CD14-positive monocyte (primary cell): ENCODE results near the gene MBD3L4. TPM values are rescaled to one million over a fixed set of nuclear protein-coding genes. Genes with fewer than 3 reads are reported as not detected.
"Not testable (repeated sequence)": the region's sequence is repeated elsewhere in the genome, so short reads cannot be mapped to it uniquely, and the experiment has no call there.

Experiments
- DNase-seq, 3 donors: peaks; one replicate each; pipeline ENCODE4 v3.0.0-alpha.2; 2011 to 2022
- H2AFZ ChIP-seq: 2 replicates; pipeline ENCODE4 v1.6.0; 2012; ENCODE audit warnings: mild to moderate bottlenecking, low read depth, low read length, inconsistent platforms; ENCODE audit not compliant: insufficient read depth, poor library complexity, severe bottlenecking
- H3K27ac ChIP-seq, 2 donors: 1 replicate in 1 of 2; 2 replicates in 1 of 2; pipeline ENCODE4 v1.5.1; 2012 to 2013; ENCODE audit warnings: low read length in 2 of 2, control low read depth in 1 of 2, inconsistent platforms in 1 of 2, low read depth in 1 of 2, mild to moderate bottlenecking in 1 of 2
- H3K27me3 ChIP-seq, 2 donors: one replicate each; pipeline versions ENCODE4 v1.6.0 to v1.6.1; 2011 to 2013; ENCODE audit warnings: low read length in 2 of 2; ENCODE audit not compliant: control insufficient read depth in 2 of 2, insufficient read depth in 2 of 2
- H3K36me3 ChIP-seq, 2 donors: replicated peaks in 1 of 2; 1 replicate in 1 of 2; 2 replicates in 1 of 2; pipeline versions ENCODE4 v1.5.1 to v1.6.1; 2012 to 2013; ENCODE audit warnings: low read length in 2 of 2, control low read depth in 1 of 2, inconsistent platforms in 1 of 2, mild to moderate bottlenecking in 1 of 2; ENCODE audit not compliant: insufficient read depth in 2 of 2, control insufficient read depth in 1 of 2
- H3K4me1 ChIP-seq, 2 donors: 1 replicate in 1 of 2; 2 replicates in 1 of 2; pipeline versions ENCODE4 v1.5.1 to v1.6.1; 2012 to 2013; ENCODE audit warnings: low read length in 2 of 2, control low read depth in 1 of 2, inconsistent platforms in 1 of 2, mild to moderate bottlenecking in 1 of 2, moderate library complexity in 1 of 2; ENCODE audit not compliant: insufficient read depth in 2 of 2, control insufficient read depth in 1 of 2
- H3K4me2 ChIP-seq: replicated peaks from 2 replicates; pipeline ENCODE3; 2012; ENCODE audit warnings: low read length, moderate library complexity, mild to moderate bottlenecking; ENCODE audit not compliant: poor library complexity, severe bottlenecking; ENCODE audit errors: extremely low read depth
- H3K4me3 ChIP-seq, 3 experiments: fragments of 200-600 bp in 1 of 3; sonication (generic) in 1 of 3; replicated peaks in 1 of 3; 1 replicate in 2 of 3; 2 replicates in 1 of 3; pipeline ENCODE4 v1.5.1; 2011 to 2013; ENCODE audit warnings: low read length in 3 of 3, mild to moderate bottlenecking in 3 of 3, control low read depth in 2 of 3, low read depth in 2 of 3, inconsistent platforms in 1 of 3, moderate library complexity in 1 of 3
- H3K79me2 ChIP-seq: 2 replicates; pipeline ENCODE4 v1.6.0; 2012; ENCODE audit warnings: mild to moderate bottlenecking, control low read depth, inconsistent platforms, low read length, moderate library complexity; ENCODE audit not compliant: insufficient read depth
- H3K9ac ChIP-seq: 2 replicates; pipeline ENCODE4 v1.6.0; 2017; ENCODE audit warnings: low read length, mild to moderate bottlenecking; ENCODE audit not compliant: insufficient read depth, poor library complexity, severe bottlenecking
- H3K9me3 ChIP-seq, 2 donors: replicated peaks in 1 of 2; 1 replicate in 1 of 2; 2 replicates in 1 of 2; pipeline versions ENCODE4 v1.5.1 to v1.6.1; 2012 to 2013; ENCODE audit warnings: low read length in 2 of 2, control low read depth in 1 of 2; ENCODE audit not compliant: control insufficient read depth in 1 of 2, insufficient read depth in 1 of 2
- H4K20me1 ChIP-seq: 2 replicates; pipeline ENCODE4 v1.6.0; 2012; ENCODE audit warnings: mild to moderate bottlenecking, low read length, control low read depth, moderate library complexity; ENCODE audit not compliant: insufficient read depth
- H3K27ac Mint-ChIP-seq, 7 donors: one replicate each; pipeline ENCODE4 v1.8.0; 2020; ENCODE audit warnings: mild to moderate bottlenecking in 7 of 7, mixed read lengths in 7 of 7, moderate library complexity in 6 of 7, inconsistent platforms in 2 of 7
- H3K27me3 Mint-ChIP-seq, 3 donors: one replicate each; pipeline ENCODE4 v1.8.0; 2021 to 2022; ENCODE audit warnings: low read depth in 3 of 3, mild to moderate bottlenecking in 3 of 3, mixed read lengths in 3 of 3, moderate library complexity in 3 of 3, inconsistent platforms in 1 of 3
- H3K36me3 Mint-ChIP-seq, 2 donors: one replicate each; pipeline ENCODE4 v1.8.0; 2020; ENCODE audit warnings: mixed read lengths in 2 of 2, inconsistent platforms in 1 of 2, mild to moderate bottlenecking in 1 of 2
- H3K4me1 Mint-ChIP-seq: one replicate; pipeline ENCODE4 v1.8.0; 2020; ENCODE audit warnings: mild to moderate bottlenecking, mixed read lengths
- H3K4me3 Mint-ChIP-seq, 2 donors: one replicate each; pipeline ENCODE4 v1.8.0; 2020; ENCODE audit warnings: mild to moderate bottlenecking in 2 of 2, mixed read lengths in 2 of 2, moderate library complexity in 1 of 2
- H3K9me3 Mint-ChIP-seq, 7 donors: one replicate each; pipeline ENCODE4 v1.8.0; 2020 to 2022; ENCODE audit warnings: mixed read lengths in 7 of 7, mild to moderate bottlenecking in 6 of 7, moderate library complexity in 6 of 7, inconsistent platforms in 2 of 7
- WGBS: methylation state at CpG from one replicate; pipeline ENCODE4 v1.1.5; 2013; ENCODE audit warnings: missing lambda C conversion rate; ENCODE audit not compliant: insufficient coverage; 5-methylcytosine and 5-hydroxymethylcytosine counted together
- intact Hi-C, 2 donors: fragments of 100-400 bp; cut with micrococcal nuclease; formaldehyde crosslinking; loops; one replicate each; pipeline versions ENCODE4 v1.15.0 to v1.15.1; 2023
- polyA plus RNA-seq, 3 donors: library from polyadenylated mRNA; depleted of rRNA in 1 of 3; unstranded in 2 of 3; stranded (reverse) in 1 of 3; fragments of 300-500 nt in 2 of 3; fragments of >200 nt in 1 of 3; fragmentation: Illumina TruSeq in 2 of 3; gene quantifications; 1 replicate in 2 of 3; 2 replicates in 1 of 3; pipeline ENCODE4 v1.2.3, GENCODE V29; 2012 to 2021
- TF ChIP-seq, protein P1 (sequence below): fragments of 200-600 bp; IDR thresholded peaks from one replicate; pipeline ENCODE4 v1.8.0; 2022; ENCODE audit warnings: antibody characterized with exemption, mild to moderate bottlenecking

Gene MBD3L4
- polyA plus RNA-seq, 3 donors: not detected

- H3K27me3 ChIP-seq: no peaks in the 10 kb centered on the region
- H3K36me3 ChIP-seq: no peaks in the 10 kb centered on the region
- H3K4me3 ChIP-seq: no peak overlapping the region
- peaks cover 4% of the 10 kb centered on the region for H3K4me1 Mint-ChIP-seq
- intact Hi-C loops: no loop called here
- 99% methylated on average over 8 of the region's 9 CpGs for WGBS
- no peak overlapping the region for H3K4me2 ChIP-seq
- H4K20me1 ChIP-seq: no peaks in the 10 kb centered on the region
- no peak overlapping the region for H3K27ac ChIP-seq
- peaks cover 0 to 4% of the 10 kb centered on the region in 2 donors for H3K4me1 ChIP-seq
- no peaks in the 10 kb centered on the region for H3K79me2 ChIP-seq
- no peaks in the 10 kb centered on the region for H3K36me3 Mint-ChIP-seq
- peaks cover 3 to 4% (median 3%) of the 10 kb centered on the region in 3 donors for H3K27me3 Mint-ChIP-seq
- H3K9me3 ChIP-seq: no peaks in the 10 kb centered on the region
- peaks cover 0 to 6% (median 0%) of the 10 kb centered on the region in 7 donors for H3K9me3 Mint-ChIP-seq
- TF ChIP-seq, protein P1, sequence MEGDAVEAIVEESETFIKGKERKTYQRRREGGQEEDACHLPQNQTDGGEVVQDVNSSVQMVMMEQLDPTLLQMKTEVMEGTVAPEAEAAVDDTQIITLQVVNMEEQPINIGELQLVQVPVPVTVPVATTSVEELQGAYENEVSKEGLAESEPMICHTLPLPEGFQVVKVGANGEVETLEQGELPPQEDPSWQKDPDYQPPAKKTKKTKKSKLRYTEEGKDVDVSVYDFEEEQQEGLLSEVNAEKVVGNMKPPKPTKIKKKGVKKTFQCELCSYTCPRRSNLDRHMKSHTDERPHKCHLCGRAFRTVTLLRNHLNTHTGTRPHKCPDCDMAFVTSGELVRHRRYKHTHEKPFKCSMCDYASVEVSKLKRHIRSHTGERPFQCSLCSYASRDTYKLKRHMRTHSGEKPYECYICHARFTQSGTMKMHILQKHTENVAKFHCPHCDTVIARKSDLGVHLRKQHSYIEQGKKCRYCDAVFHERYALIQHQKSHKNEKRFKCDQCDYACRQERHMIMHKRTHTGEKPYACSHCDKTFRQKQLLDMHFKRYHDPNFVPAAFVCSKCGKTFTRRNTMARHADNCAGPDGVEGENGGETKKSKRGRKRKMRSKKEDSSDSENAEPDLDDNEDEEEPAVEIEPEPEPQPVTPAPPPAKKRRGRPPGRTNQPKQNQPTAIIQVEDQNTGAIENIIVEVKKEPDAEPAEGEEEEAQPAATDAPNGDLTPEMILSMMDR: no peak
- H2AFZ ChIP-seq: no peak overlapping the region
- H3K4me3 Mint-ChIP-seq: no peak overlapping the region
- DNase-seq: no peak
- H3K27ac Mint-ChIP-seq: no peak overlapping the region
- H3K9ac ChIP-seq: no peak overlapping the region
Observed at GRCh38 chr19:7063764-7064418, 23.9 kb upstream of the MBD3L4 start.

DNA sequence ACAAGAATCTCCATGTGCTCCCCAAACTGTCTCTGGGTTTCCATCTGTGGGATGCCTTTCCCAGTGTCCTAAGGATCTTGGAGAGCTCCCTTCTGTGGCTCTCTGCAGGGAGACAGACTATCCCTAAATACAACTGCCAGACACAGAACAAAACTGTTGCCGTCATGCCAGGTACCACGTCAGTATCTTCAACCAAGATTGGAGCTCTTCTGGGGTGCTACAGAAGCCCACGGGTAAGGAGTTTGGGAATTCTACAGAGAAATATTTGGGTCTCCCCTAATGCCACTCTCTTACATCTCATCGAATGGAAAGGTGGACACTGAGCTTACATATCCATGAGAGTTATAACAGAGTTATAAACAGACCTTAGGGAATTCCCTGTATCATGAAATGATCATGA is 23.4 kb upstream of the MBD3L4 start:
- H3K27me3 Mint-ChIP-seq: peaks cover 3 to 4% (median 3%) of the 10 kb centered on the region in 3 donors
- H3K27ac ChIP-seq: no peak overlapping the region

GRCh38 chr19:7059977-7060376 is 20.0 kb upstream of the MBD3L4 start:
- H3K27me3 ChIP-seq, H4K20me1 ChIP-seq, H3K4me1 ChIP-seq, H3K4me3 ChIP-seq, H3K79me2 ChIP-seq, H2AFZ ChIP-seq, H3K27ac Mint-ChIP-seq, H3K27ac ChIP-seq, H3K27me3 Mint-ChIP-seq, H3K36me3 ChIP-seq, H3K36me3 Mint-ChIP-seq, H3K9me3 ChIP-seq, intact Hi-C loops, H3K9ac ChIP-seq, H3K4me3 Mint-ChIP-seq, H3K4me2 ChIP-seq, DNase-seq, H3K4me1 Mint-ChIP-seq, H3K9me3 Mint-ChIP-seq: not testable (repeated sequence)
- no CpG with 5 or more reads among the region's 2 CpGs for WGBS

More for the DNA sequence above, 23.4 kb upstream of the MBD3L4 start:
- TF ChIP-seq, protein P1: no peak
- H3K9ac ChIP-seq: no peak overlapping the region
- no peak overlapping the region for H3K27ac Mint-ChIP-seq
- H3K27me3 ChIP-seq: no peaks in the 10 kb centered on the region
- H3K4me2 ChIP-seq: no peak overlapping the region
- H3K36me3 Mint-ChIP-seq: no peaks in the 10 kb centered on the region
- H2AFZ ChIP-seq: no peak overlapping the region
- H3K79me2 ChIP-seq: no peaks in the 10 kb centered on the region
- no peaks in the 10 kb centered on the region for H3K9me3 ChIP-seq
- H3K4me1 Mint-ChIP-seq: peaks cover 1% of the 10 kb centered on the region
- peaks cover 0 to 6% (median 0%) of the 10 kb centered on the region in 7 donors for H3K9me3 Mint-ChIP-seq
- WGBS: 100% methylated on average over 1 of the region's 4 CpGs
- intact Hi-C loops: no loop called here
- no peaks in the 10 kb centered on the region for H3K4me1 ChIP-seq
- no peaks in the 10 kb centered on the region for H4K20me1 ChIP-seq
- no peaks in the 10 kb centered on the region for H3K36me3 ChIP-seq
- H3K4me3 Mint-ChIP-seq: no peak overlapping the region
- no peak overlapping the region for H3K4me3 ChIP-seq
- DNase-seq: no peak
